HG03039 (cell line): Measurements from ENCODE around the gene KRT16.
"Not testable (repeated sequence)": the region's sequence is repeated elsewhere in the genome, so short reads cannot be mapped to it uniquely, and the experiment has no call there.

Experiments
- ATAC-seq: cut with Tn5 transposase; IDR thresholded peaks from one replicate; pipeline ENCODE4 v1.9.1; 2021; ENCODE audit warnings: mild to moderate bottlenecking, moderate library complexity; ENCODE audit not compliant: unreplicated experiment

The KRT16 gene

DNA sequence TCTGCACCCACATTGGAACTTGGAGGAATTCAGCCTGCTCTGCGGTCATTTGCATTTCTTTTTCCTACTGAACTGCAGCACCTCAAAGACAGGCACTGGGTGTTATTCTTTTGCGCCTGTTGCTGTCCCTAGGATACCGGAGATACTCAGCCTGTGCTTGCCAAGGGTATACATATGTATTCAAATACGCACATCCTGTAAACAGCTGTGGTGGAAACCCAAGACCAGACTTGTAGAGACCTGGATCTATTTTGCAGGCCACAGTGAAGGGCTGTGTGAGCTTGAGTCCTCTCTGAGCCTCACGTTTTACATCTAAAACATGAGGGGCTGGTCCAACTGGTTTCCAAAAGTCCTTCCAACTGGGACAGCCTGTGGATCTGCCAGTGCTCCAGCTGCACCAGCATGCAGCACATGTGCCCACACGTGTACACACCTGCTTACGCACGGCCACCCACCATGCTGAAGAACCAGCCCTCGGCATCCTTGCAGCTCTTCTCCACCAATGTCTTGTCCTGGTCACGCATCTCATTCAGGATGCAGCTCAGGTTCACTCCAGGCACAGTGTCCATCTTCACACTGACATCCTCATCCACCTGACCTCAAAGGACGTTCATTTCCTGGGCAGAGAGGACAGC lies 16.2 kb upstream of the KRT16 start:
- not testable (repeated sequence) for ATAC-seq

DNA sequence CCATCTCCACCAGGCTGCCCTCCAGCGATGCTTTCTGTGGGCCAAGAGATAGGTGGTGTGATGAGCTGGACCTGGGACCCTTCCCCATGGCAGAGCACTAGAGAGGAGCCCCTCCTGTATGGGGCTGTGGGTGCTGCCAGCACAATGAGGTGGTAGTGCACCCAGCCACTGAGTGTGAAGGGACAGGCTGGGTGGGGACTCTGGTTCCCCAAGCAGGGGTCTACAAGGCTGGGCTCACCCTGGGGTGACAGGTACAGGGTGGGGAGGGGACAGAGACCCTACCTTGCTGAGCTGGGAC lies 15.5 kb upstream of the KRT16 start:
- not testable (repeated sequence) for ATAC-seq

DNA sequence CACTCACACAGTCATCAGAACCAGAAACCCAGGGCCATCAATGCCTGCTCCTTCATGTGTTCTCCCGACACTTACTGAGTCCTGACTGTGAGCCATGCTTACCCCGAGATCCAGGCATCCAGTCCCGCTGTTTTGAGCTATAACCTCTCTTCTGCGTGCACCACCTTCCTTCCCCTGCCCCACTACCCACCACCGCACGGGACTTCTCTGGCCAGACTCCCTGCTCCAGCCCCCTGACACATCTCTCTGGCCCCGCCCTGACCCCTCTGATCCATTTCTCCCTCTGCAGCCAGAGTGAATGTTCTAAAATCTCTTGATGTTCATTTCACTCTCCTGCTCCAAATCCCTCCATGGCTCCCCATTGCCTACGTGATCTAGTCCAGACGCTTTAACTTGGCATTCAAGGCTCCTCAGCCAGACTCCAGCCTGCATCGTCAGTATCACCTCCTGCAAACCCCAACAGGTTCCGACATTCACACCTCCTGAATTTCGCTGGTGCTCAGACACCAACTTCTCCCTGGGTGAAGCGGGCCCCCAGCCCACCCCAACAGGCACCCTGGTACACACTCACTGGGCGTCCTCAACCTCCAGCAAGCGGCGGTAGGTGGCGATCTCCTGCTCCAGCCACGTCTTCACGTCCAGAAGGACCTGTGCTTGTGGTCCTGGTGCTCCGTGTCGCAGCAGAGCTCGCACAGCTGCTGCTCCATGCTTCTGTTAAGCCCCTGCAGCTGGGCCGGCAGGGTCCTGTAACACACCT lies 14.9 kb upstream of the KRT16 start:
- ATAC-seq = no peak

DNA sequence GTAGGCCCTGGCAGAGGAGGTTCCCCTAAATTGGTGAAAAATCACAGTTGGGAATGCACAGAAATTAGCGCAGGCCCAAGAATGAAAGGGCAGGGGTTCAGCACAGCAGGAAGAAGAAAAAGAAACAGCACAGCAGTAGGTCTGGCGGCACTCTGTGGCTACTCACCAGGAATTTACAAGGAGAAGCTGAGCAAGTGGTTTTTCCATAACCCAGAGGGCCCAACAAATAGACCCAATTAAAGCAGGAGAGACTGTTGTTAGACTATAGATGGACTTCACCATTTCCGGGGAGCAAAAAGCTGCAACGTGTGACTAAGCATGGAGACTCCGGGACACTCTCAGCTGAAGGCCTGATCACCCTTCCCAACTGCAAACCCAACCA lies 14.3 kb upstream of the KRT16 start:
- ATAC-seq = not testable (repeated sequence)

DNA sequence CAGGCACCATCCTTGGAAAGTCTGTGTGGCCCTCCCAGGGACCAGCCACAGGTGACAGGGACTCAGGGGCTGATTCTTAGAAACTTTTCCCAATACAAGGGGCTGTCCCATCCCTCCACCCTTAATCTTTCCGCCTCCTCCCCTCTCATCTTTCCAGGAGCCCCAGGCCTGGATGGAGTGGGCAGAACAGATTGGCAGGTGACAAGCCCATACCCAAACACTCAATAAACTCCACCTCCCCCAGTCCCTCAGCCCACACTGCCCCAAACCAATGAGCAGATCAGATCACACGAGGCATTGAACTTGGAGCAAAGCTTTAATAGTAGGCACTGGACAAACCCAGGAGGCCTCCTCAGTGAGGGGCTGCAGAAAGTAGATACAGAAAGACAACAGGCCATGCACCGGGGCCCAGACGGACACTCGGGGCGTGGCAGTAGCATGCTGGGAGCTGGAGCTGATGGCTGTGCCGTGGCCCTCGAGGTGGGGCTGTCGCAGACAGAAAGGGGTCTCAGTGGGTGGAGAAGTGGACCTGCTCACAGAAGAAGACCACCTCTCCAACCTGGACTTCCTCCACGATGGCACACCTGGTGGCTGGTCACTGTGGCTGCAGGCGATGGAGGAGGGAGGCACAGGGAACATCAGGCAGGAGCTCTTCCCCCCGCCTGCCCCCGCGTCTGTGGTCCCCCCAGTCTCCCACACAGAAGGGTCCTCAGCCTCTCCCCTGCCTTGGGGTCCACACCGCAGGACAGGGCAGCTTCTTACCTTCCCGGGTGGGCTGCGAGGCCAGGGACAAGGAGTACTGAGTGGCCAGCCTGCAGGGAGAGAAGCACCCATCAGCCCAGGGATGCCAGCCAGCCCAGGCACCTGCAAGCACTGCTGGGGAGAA lies 13.7 kb upstream of the KRT16 start:
- not testable (repeated sequence) for ATAC-seq

DNA sequence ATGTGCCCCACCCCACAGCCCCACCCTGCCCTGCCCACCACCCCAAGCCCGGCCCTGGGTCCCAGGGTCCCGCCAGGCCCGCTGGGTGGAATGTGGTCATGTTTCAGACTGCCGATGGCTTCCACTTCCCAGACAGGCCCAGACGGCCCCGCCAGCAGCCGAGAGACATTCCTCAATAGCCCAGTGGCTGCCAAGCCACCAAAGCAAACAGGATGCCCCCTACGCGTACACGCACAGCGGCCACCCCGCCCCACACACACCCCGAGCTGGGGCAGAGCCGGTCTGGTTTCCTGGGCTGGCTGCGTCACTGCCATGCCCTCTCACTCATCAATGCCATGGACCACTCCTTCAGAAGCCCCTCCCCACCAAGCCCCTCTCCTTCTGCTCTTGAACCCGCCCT lies 13.0 kb upstream of the KRT16 start:
- ATAC-seq = no peak

DNA sequence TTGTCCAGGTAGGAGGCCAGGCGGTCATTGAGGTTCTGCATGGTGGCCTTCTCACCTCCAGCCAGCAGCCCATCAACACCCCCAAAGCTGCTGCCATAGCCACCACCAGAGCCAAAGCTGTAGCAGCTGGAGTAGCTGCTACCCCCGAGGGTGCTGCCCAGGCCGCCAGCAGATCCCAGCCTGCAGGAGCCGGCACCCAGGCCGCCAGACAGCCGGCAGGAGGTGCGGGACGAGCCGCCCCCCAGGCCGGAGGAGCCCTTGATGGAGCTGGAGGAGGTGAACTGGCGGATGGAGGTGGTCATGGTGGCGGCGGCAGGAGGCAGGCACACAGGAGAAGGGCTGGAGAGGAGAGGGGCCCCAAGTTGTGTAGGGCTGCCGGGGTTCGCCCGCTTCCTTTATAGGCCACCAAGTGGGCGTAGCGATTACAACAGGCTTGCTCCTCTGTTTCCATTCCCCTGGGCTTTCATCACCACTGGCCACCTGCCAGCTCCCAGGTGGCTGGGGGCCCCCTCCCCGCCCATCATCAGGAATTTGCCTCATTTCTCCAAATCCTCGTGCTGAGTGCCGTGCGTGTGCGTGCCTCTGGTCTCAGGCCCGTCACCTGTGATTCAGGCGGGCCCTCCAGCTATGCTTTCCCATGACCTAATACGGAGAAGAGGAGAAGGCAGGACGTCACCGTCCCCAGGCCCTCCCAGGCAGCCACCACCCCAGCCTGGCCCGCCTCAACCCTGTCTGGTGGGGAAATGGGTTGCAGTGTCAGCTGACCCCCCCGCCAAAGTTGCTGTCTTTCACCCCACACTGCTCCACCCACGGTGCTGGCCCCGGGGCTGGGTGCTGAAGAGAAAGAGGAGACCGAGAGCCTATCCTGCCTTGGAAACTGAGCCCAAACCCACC lies 11.9 kb upstream of the KRT16 start, which contains the start of gene KRT17:
Gene KRT17, minus strand, starts transcription at position 368 of the 894 bp plus-strand sequence. Its CDS starts 66 bp downstream, at position 302.
- ATAC-seq = no peak

DNA sequence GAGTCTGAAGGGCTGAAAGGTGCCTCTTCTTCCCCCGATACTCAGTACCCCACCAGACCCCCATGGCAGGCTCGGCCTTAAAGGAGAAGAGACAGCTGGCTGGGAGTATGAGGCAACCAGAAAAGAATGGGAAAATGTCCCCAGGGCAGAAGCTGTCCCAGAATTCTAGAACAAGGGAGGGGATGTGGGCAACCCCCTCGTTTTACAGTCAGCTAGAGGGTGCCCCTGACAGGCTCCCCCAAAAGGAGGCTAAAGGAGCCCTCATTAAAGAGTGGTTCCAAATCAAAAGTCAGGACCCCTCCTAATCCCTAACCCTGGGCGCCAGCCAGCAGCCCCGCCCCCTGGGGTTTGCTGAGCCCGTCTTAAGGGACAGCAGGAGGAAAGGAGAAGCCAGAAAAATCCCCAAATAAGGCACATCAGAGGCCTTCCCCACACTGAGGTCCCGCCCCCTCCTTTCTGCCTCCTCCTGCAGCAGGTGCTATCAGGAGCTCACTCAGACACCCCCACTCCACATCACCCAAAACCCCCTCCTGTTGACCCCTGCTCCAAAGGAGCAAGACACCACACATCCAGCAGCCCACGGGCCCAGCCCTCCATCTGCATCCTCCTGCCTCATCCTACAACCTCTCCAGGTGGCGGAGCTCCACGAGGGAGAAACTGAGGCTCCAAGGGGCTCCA lies 10.8 kb upstream of the KRT16 start:
- not testable (repeated sequence) for ATAC-seq

DNA sequence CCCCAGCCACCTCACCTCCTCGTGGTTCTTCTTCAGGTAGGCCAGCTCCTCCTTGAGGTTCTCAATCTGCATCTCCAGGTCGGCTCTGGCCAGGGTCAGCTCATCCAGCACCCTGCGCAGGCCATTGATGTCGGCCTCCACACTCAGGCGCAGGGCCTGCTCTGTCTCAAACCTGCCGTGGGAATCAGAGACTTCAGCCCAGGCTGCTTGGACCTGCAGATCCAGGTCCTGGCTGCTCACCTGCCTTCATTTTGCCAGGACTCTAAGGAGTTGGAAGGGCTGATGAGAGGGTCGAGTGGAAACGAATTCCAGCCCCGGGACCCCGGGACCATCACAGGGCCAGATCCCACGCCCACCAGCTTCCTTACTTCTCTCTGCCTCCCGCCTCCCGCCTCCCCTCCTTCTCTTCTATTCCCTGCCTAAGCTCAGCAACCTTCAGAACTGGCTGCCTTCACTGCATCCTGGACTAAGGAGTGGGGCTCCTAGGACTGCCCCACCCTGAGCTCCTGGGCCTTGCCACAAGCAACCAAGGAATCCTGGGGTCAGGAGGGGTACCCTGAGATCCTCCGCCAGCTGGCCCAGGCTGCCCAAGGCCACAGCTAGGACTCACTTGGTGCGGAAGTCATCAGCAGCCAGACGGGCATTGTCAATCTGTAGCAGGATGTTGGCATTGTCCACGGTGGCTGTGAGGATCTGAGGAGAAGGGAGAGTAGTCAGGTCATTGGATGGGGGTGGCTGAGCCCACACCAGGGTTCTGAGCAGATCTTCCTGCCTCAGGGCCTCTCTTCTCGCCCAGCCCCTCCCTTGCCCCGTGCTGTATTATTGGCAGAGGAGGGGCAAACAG lies 10.0 kb upstream of the KRT16 start:
- ATAC-seq = not testable (repeated sequence)

DNA sequence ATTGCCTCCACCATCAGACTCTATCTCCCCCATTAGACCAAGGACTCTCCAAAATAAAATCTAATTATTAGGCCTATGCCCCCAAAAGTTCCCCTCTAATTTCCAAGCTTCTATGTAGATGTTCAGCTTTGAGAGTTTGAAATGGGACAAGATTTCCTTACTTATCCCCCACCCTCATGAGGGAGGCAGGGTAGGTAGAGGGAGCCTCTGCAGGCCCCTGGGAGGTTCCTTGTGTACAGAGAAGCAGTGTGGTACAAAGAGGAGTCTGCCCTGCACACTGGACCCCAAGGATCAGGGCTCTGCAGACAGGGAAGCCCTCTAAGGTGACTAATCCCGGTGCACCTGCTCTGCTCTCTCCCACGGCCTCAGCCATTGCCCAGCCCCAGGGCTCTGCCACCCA lies 9.3 kb upstream of the KRT16 start:
- no peak for ATAC-seq

DNA sequence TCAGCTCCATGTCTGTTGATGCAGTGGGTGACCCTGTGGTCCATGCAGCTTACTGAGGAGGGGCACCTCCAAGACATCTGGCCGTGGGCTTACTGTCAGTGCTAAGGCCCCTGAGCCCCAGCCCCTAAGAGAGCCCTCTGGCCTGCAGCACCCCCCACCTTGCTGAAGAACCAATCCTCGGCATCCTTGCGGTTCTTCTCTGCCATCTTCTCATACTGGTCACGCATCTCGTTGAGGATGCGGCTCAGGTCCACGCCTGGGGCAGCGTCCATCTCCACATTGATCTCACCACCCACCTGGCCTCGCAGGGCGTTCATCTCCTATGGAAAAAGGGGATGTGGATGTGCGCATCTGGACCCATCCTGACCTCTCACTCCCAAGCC lies 8.9 kb upstream of the KRT16 start:
- not testable (repeated sequence) for ATAC-seq

DNA sequence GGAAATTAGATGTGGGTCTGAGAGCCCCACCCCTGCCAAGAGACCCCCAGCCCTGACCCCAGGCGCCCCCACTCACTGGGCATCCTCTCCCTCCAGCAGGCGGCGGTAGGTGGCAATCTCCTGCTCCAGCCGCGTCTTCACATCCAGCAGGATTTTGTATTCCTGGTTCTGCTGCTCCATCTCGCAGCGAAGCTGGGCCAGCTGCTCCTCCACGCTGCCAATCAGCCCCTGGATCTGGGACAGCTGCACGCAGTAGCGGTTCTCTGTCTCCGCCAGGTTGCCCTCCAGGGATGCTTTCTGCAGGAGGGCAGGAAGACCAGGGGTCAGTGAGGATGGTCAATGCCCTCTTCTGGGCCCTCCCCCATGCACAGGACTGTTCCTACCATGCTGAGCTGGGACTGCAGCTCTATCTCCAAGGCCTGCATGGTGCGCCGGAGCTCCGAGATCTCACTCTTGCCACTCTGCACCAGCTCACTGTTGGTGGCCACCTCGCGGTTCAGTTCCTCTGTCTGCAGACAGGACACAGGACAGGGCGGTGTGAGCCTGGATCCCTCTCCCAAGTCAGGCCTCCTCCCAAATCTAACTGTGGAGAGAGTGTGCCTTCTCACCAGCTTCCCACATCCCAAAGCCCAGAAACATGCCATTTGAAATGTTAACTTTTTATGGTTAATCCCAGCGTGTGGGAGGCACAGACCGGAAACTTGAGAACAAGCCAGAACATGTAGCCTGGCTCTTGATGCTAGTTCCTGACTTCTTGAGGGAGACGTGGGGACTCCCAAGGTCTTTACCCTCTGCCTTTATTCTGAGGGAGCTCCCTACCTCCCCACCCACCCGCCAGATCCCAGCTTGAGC lies 8.2 kb upstream of the KRT16 start:
- ATAC-seq = no peak

DNA sequence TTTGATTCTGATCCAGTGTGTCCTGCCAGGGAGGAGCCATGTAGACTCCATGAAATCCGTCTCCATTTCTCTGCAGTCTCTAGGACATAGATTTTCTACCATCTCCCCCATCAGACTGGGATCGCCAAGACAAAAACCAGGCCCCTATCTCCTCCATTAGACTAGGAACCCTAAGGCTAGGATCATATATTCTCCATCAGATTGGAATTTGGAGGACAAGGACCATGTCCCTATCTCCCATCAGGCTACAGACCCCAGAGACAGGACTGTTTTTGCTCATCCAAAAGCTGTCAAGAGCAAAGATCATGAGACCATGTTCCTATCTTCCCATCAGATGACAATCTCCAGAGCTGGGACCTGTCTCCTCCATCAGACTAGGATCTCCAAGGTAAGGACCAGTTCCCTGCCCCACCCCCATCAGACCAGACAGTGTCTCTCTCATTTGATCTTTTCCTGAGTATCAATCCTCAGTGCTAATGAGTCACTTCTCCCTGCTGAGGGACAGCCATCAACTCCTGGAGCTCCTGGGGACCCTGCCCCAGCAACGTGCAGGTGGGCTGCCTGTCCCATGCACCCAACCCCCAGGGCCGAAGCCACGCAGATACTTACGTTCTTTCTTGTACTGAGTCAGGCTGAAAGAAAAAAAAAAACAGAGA lies 7.5 kb upstream of the KRT16 start:
- not testable (repeated sequence) for ATAC-seq

DNA sequence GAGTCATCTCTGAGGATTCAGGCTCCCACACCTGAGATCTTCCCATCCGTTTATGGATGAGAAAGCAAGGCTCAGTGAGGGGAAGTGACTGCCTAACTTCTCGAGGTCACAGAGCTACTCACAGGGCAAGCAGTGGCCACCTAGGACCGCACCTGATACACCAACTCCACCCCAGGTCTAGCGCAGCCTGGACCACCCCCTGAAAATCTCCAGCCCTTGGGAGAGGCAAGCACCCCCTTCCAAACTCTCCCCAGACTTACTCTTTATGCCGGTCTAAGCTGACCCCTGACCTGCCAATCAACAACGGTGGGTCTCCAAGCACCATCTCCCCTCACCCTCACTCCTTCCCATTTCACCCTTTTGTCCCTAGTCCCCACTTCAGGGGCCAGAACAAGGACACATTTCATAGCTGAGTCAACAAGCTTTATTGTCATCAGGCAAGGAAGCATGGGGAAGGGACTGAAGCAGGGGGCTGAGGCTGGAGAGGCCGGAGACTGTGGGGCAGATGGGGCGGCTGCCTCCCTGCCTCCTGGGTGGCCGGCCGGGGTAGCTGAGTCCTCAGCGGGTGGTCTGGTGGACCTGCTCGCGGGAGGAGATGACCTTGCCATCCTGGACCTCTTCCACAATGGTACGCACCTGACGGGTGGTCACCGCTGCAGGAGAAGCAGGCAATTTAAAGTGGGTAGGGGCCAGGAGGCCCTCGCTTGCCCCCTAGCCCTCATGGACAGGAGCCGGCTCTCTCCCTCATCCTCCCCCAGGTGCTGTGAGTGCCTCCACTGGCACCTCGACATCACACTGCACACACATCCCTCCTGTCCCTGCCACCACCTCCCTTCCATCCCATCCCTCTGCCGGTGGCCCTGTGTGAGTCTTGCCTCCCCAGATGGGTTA lies 6.7 kb upstream of the KRT16 start:
- no peak for ATAC-seq

DNA sequence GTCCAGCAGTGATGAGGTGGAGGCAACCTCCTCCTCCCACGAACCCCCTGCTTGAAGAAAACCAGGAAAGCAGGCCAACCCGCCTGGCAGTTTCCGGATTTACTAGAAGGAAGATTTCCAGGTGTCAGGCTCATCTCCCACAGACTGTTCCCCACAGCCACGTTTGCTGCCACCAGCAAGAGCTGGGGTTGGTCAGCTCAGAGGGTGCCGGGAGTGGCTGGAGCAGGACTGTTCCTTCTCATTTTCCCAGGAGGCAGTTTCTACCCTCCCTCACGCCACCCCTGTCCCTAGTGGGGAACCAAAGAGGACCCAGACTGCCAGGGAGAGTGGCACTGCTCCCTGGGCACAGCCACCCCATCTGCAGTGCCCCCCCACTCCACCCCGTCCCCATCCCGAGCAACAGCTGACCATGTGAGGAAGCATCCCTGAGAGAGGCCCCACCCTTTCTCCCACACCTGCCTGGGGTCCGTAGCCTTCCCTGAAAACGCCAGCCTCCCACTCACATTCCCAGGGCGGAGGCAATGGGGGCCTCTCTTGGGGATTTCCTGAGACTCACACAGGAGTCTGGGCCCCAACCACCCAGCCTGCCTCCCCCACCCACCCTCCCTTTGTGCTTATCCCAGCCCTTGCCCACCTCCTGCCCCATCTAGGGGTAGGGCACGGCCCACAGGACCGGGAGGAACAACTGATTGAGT lies 5.9 kb upstream of the KRT16 start:
- ATAC-seq = no peak

DNA sequence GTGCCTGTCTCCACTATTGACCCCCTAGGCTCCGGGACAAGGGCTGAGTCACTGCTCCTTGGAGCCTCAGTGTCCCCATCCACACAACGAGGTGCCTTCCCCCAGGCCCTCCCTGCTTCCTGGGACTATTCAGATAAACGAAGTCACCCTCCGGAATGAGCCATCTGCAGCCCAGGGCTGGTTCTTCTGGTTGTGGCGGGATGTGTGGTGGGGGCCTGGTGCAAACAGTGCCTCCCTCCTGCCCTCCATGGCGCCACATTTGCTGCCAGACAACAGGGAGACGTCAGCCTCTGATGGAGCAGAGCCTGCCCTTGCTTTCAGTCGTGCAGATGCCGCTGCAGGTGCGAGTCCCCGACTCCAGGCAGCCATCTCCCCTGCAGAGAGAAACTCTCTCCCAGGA lies 5.1 kb upstream of the KRT16 start:
- ATAC-seq = no peak
